ENCODE results near the gene SFMBT2.

- TF ChIP-seq POLR2A (IDR thresholded peaks at IDR 0.05), result no peak
- no peak for TF ChIP-seq EP300 (IDR thresholded peaks at IDR 0.05)
- no peak for TF ChIP-seq CTCF (IDR thresholded peaks at IDR 0.05)
- TF ChIP-seq POLR2AphosphoS5 (IDR thresholded peaks at IDR 0.05), result no peak
Measured at GRCh38 chr10:7150349-7150748, 260.5 kb downstream of the SFMBT2 start.

All from suprapubic skin (tissue), 4 donors.